ENCODE measurements around the gene CALY.

CALY gene

GRCh38 chr10:133351408-133352318, 15.0 kb upstream of the CALY start:
- no peak for DNase-seq (ENCODE audit: low read depth)

- no peak for DNase-seq (ENCODE audit: low read depth)
Observed at GRCh38 chr10:133350950-133351329, 14.2 kb upstream of the CALY start.

DNA sequence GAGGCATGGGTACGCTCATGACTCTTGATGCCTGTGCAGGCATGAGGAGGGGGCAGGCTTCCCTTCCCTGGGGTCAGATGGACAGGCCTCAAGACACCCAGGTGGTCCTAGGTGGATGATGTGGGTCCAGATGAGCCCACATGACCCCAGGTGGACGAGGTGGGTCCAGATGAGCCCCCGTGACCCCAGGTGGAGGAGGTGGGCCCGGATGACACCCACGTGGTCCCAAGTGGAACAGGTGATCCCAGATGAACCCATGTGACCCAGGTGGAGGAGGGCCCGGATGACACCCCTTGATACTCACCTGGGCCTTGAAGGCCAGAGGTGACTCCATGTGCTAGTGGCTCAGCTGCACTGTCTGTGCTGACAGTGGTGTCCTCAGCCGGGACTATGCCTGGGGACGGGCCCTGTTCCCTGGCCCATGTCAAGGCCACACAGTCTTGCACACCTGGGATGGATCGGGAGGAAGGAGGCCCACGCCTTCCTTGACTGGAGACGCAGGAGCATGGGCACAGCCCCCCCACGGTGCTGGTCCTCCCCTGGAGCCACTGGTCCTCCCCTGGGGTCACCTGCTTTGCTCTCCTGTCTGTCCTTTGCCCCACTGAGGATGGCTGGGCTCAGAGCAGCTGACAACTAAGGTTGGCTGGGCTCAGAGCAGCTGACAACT, 13.7 kb upstream of the CALY start:
- DNase-seq (ENCODE audit: low read depth), result no peak

DNA sequence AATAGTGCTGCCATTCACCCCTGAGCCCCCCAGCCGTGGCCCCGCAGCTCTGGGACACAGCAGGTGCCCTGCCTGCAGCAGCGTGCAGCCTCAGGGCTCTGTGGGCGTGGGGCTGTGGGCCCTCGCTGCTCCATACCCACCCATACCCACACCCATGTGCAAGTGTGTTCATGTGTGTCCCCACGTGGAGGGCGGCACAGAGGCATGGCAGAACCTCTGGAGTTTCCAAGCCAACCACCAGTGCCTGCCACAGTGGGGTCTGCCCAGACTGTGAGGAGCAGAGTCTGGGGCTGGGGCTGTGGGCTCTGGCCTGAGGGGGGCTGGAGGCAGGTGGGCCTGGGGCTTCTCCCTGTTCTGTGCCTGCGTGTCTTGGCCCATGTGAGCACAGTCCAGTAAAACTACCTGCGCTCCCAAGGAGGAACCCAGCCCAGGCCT, 12.9 kb upstream of the CALY start:
- no peak for DNase-seq (ENCODE audit: low read depth)

DNA sequence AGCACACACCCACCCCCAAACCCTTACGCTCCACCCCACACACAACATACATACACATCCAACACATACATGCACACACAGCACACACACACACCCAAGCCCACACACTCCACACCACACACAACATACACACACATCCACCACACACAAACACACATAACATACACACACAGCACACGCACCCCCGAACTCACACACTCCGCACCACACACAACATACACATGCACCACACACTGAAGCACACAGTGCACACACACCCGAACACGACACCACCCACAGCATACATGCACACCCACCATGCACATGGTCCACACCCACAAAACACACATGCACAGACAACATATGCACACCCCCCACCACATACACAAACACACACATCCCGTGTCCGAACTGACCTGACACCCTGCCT, 12.5 kb upstream of the CALY start:
- no peak for DNase-seq (ENCODE audit: low read depth)

DNA sequence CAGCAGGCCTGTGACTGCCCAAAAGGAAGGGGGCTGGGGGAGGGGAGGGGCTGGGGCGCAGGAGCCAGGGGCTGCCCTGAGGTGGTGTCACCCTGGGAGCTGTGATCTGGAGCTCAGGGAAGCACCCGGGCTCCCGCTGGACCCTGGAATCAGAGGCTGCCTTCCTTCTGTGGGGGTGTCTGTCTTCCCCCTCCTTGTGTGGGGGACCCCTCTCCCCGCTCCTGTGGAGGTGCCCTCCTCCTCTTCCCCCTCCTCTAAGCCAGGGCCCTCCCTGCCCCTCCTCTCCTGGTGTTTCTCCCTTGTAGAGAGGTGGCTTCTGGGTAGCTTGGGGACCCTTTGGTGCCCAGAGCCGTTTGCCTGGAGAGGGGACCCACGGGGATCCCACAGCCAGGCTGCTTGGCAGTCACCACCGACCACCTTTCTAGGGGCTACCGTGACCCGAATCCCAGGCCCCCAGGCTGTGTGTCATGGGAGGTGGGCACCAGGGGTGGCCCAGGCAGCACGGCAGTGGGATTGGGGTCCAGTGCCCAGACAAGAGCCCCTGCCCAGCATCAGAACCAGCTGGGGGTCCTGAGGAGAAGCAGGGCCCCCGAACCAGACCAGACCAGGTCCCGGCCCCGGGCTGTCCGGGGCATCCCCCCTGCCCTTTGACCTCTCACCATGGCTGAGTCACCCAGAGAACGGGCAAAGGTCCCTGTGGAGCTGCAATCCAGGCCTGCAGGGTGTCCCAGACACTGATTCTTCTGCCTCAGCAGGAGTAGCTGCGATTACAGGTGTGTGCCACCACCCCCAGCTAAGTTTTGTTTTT, 11.2 kb upstream of the CALY start:
- no peak for DNase-seq (ENCODE audit: low read depth)

DNA sequence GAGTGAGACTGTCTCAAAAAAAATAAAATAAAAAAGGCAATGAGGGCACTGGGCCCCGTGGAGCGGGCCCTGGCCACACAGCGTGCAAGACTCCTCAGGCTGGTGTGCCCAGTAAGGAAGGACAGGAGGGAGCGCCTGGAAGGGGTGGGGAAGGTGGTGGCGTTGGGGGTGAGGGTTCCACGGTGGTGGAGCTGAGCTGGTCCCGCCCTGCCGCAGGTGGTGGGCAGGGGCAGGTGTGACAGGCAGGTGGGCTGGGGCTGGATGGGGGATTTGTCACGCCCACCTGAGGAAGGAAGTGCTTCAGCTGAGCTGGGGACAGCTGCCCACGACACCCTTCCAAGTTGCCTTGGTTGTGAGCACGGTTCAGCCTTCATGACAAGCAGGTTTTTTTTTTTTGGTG, 9.7 kb upstream of the CALY start:
- DNase-seq (ENCODE audit: low read depth), result no peak

- DNase-seq (ENCODE audit: low read depth), result no peak
Observed at GRCh38 chr10:133344236-133344635, 7.5 kb upstream of the CALY start.

- no peak for DNase-seq (ENCODE audit: low read depth)
Observed at GRCh38 chr10:133343558-133343957, 6.9 kb upstream of the CALY start.

DNA sequence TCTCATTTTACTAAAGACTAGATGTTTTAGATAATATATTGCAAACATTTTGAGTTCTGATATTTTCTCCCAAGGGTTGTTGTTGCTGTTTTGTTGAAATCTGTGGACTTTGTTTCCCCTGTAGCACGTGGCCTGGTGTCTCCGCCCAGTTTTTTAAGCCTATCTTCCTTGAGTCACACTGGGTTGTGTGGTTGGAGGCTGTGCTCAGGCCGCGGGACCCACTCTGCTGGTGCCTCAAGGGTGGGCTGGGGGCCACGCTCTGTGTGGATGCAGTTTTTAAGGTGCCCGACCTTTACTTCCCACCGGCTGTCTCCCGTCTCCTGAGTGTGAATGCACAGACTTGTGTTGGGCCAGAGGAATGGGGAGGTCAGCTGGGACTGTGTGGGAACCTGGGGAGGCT, 6.2 kb upstream of the CALY start:
- DNase-seq (ENCODE audit: low read depth), result no peak

GRCh38 chr10:133341983-133342382, 5.3 kb upstream of the CALY start:
- DNase-seq (ENCODE audit: low read depth), result no peak

- no peak for DNase-seq (ENCODE audit: low read depth)
Observed at GRCh38 chr10:133339708-133340380, 3.1 kb upstream of the CALY start.

DNA sequence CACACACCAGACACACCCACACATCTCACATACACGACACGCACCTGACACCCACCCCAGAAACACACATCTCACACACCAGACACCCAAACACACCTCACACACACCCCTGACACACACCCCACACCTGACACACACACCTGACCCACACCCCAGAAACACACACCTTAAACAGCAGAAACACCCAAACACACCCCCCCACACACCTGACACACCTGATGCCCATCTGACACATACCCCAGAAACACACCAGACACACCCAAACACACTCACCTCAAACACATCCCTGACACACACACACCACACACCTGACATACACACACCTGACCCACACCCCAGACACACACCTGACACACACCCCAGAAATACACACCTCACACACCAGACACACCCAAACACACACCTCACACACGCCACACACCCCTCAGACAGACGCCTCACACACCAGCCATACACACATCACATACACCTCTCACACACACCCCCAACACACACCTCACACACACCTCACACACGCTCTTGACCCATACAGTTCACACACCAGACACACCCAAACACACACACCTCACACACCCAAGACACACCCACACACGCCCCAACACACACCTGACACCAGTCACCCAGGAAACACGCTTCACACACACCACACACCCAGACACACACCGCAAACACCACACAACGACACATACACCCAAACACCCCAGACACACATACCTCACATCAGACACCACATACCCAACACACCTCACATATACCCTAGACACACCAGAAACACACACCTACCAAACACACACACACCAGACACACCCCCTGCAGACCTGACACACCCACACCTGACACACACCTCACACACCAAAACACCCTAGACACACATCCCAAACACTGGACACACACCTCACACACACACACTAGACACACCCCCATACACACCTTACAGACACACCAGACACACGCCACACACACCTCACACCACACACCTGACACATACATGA, 1.7 kb upstream of the CALY start:
- no peak for DNase-seq (ENCODE audit: low read depth)

- no peak for DNase-seq (ENCODE audit: low read depth)
Observed at GRCh38 chr10:133337370-133337725, 652 bp upstream of the CALY start.

GRCh38 chr10:133336118-133336576, 549 bp downstream of the CALY start:
- no peak for DNase-seq (ENCODE audit: low read depth)

- peak; percentile 69 for DNase-seq (ENCODE audit: low read depth)
Observed at GRCh38 chr10:133335246-133336117, 1.2 kb downstream of the CALY start.

- DNase-seq (ENCODE audit: low read depth), result no peak
Observed at GRCh38 chr10:133334503-133335245, 2.0 kb downstream of the CALY start.

DNA sequence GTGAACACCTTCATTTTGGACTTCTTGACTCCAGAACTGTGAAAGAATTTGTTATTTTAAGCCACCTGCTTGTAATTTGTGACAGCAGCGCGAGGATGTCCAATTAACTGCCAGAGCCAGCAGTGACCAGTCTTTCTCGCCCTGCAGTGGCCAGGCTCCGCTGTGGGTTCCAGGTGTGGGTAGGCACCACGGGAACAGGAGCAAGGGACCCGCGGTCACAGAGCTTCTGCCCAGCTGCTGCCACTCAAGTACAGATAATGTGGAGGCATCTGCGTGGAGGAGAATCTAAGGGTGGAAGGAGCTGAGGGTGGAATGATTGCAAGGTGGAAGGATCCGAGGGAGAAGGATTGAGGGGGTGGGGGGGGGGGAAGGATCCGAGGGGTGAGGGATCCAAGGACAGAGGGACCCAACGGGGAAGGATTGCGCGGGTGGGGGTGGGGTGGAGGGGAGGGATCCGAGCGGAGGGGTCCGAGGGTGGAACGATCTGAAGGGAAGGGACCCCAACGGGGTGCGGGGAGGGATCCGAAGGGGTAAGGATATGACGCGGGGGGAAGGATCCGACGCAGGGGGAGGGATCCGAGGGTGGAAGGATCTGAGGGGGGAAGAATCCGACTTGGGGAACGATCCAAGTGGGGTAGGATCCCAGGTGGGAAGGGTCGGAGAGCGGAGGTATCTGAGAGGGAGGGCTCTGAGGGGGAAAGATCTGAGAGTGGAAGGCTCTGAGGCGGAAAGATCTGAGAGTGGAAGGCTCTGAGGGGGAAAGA, 3.6 kb downstream of the CALY start:
- DNase-seq (ENCODE audit: low read depth), result no peak
